NAMALWA (cell line): Measurements from ENCODE around the gene TUBA3D.
"Not testable (repeated sequence)": the region's sequence is repeated elsewhere in the genome, so short reads cannot be mapped to it uniquely, and the experiment has no call there.

Experiments
- DNase-seq: peaks from one replicate; pipeline ENCODE4 v3.0.0-alpha.2; 2015; ENCODE audit warnings: low spot score

TUBA3D gene

GRCh38 chr2:131514408-131515166 lies 38.7 kb downstream of the TUBA3D start:
- not testable (repeated sequence) for DNase-seq

- not testable (repeated sequence) for DNase-seq
Observed at GRCh38 chr2:131515235-131515634, 39.3 kb downstream of the TUBA3D start.

GRCh38 chr2:131516011-131516410 lies 40.1 kb downstream of the TUBA3D start:
- DNase-seq = no peak

DNA sequence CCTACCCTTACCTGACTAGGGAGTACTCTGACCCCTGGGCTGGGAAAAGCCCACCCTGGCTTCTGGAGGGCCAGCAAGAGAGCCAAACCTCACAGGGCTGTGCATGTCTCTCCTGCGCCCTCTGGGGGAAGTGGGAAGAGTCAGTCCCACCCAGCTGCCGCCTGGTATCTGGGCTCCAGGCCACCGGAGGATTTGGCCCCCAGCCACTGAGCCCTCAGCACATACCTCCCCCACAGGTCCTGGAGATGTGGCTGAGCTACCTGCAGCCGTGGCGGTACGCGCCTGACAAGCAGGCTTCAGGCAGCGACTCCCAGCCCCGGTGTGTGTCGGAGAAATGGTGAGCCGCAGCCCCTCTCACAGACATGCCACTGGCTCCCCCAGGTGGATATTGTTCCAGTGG lies 40.7 kb downstream of the TUBA3D start:
- peak; percentile 34 for DNase-seq

DNA sequence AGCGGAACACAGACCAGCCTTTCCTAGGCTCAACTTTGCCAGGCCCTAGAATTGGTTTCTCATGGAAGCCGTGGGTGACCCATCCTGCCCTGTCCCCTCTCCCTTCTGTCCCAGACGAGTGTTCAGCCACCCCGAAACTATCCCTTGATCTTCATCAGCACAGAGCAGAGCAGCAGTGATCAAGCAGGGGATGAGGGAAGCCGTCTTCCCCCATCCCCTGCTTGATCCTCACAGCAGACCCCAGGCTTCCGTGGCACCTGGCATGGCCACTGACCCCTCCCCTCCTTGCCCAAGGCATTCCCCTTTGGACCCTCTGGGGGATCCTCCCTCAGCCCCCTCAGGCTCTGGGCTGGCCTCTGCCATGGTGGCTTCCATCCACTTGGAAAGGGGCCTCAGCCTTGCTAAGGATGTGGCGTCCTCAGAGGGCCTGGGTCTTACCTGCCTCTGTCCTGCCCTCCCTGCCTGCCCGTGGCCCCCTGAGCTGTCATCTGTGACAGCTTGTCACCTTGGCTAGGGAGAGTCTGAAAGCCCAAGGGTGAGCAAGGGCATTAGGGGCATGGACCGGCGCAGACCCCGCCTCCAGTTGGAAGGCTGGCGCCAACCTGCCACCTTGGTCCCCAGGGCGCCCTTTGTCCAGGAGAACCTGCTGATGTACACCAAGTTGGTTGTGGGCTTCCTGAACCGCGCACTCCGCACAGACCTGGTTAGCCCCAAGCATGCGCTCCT lies 41.4 kb downstream of the TUBA3D start:
- no peak for DNase-seq

- DNase-seq = not testable (repeated sequence)
Observed at GRCh38 chr2:131517856-131518255, 41.9 kb downstream of the TUBA3D start.

GRCh38 chr2:131518531-131518930 lies 42.6 kb downstream of the TUBA3D start:
- not testable (repeated sequence) for DNase-seq

DNA sequence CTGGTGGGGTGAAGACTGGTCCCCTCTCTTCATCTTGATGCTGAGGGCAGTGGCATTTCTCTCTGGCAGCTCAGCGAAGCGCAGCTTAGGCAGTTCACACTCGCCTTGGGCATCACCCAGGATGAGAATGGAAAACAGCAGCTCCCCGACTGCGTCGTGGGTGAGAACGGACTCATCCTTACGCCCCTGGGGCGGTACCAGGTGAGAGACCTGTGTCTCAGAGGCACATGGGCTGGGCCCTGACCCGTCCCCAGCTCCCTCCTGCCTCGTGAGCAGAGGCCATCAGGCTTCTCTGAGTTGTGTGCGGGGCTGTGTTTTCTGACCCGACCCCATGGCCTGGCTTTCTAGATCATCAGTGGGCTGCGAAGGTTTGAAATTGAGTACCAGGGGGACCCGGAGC lies 43.5 kb downstream of the TUBA3D start:
- no peak for DNase-seq

- not testable (repeated sequence) for DNase-seq
Observed at GRCh38 chr2:131519871-131520470, 44.1 kb downstream of the TUBA3D start.

GRCh38 chr2:131520526-131520925 lies 44.6 kb downstream of the TUBA3D start:
- DNase-seq = no peak

DNA sequence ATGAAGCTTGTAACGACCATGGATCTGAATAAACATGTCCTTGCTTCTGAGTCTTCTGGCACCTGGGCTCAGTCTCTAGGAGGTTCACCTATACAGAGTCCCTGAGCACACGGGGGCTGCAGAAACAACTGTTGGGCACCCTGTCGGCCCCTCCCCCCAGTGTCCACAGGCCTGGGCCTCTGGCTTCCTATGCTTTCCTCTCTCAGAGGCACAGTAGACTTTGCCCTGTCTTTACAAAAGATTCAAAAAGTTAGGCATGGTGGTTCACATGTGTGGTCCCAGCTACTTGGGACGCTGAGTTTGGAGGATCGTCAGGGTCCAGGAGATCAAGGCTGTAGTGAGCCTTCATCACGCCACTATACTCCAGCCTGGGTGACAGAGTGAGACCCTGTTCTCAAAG lies 45.6 kb downstream of the TUBA3D start:
- not testable (repeated sequence) for DNase-seq

DNA sequence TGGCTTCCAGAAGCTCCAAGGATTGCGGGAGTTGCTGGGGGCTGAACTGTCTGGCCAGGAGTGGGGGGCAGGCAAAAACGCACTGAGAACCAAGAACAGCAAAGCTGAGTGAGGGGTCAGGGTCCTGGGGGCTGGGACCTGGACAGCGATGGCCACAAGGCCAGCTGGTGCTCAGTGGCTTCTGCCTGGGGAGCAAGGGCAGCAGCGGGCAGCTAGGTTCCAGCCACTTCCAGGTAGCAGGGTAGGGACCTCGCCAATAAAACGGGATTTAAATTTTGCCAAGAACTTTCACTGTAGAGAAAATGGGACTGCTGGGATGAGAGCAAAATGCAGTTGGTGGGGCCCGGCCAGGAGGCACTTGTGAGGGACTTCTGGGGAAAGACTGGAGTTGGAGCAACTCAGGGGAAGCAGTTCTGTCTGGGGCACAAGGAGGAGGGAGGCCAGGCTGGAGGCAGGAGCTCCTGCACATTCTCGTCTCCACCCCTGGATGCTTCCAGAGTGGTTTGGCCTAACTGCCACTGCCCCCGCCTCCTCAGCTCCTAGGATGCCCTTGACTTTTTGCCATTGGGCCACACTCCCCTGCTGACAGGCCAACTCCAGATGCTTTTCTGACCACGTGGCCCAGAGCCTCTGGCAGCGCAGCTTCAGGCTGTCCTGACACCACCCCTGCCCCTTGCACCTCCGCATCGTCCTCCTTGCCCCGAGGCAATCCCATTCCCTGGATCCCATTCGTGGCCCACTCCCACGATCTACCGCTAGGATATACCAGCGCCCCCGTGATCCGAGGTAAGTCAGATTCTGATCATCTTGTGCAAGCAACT lies 46.3 kb downstream of the TUBA3D start:
- no peak for DNase-seq

- DNase-seq = not testable (repeated sequence)
Observed at GRCh38 chr2:131525256-131525655, 49.3 kb downstream of the TUBA3D start.

DNA sequence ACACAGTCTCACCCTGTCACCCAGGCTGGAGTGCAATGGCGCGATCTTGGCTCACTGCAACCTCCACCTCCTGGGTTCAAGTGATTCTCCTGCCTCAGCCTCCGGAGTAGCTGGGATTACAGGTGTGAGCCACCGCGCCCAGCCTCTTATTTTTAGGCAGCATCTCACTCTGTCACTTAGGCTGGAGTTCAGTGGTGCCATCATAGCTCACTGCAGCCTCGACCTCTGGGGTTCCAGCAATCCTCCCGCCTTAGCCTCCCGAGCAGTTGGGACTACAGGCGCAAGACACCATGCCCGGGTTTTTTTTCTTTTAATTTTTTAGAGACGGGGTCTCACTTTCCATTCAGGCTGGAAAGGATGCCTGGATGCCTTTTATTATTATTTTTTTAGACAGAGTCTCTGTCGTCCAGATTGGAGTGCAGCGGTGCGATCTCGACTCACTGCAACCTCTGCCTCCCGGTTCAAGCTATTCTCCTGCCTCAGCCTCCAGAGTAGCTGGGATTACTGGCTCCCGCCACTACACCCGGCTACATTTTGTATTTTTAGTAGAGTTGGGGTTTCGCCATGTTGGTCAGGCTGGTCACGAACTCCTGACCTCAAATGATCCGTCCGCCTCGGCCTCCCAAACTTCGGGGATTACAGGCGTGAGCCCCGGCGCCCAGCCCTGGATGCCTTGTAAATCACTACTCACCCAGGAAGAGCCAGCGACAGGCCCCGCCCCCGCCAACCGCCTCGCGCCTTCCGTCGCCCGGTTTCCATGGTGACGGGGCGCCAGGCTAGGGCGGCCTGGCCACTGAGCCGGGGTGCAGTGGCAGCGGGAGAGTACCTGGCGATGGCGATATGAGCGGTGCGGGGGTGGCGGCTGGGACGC lies 51.4 kb downstream of the TUBA3D start, which contains the start of gene CCDC74A:
TSS of gene CCDC74A (plus strand) at position 758 of the 871 bp plus-strand sequence. CDS start at position 841, 83 bp downstream.
- peak; percentile 74 for DNase-seq

GRCh38 chr2:131528981-131529863 lies 53.3 kb downstream of the TUBA3D start:
- DNase-seq = not testable (repeated sequence)

DNA sequence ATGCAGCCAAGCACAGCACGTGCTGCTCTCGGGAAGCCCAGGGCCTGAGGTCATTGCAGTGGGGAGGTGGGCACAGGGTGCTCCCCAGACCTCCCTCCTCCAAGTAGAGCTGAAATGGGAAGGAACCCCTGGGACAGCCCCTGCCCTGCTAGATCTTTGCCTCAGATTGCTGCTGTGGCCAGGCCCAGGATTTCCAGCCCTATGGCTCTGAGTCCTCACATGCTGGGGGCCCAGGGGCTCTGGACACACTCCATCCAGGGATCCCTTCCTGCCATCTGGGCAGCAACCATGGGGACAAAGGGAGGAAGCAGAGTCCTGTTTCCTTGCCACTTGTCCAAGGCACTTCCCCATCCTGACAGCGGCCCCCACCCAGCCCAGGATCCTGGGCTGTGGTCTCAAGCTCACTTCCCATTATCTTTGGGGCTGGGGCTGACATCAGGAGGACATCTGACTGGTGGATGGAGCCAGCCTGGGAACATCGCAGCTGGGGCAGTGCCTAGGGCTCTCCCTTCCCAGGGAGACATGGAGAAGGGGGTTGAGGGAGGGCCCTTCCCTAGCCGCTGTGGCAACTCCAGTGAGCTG lies 54.0 kb downstream of the TUBA3D start:
- DNase-seq = not testable (repeated sequence)

- not testable (repeated sequence) for DNase-seq
Observed at GRCh38 chr2:131530626-131531344, 54.9 kb downstream of the TUBA3D start.

DNA sequence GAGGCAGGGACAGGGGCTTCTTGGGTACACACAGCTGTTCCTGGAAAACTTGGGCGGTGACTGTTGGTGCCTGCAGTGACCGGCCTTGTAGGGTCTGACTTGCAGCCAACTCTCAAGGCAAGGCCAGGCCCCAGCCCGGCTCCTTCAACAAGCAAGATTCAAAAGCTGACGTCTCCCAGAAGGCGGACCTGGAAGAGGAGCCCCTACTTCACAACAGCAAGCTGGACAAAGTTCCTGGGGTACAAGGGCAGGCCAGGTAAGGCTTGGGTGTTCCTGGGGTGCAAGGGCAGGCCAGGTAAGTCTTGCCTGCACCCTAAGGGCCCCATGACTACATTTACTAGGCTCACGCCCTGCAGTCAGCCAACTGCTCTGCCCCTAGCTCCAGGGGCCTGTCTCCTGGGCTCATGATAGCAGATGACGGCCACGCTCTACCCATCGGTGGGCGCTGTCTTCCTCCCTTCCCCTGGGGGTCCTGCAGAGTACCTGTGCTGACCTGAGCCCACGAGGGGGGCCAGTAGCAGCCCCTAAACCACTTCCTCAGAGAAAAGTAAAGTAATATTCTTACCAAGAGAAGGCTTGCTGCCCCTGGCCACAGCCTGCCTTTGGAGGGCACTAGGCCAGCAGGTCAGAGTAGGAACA lies 55.7 kb downstream of the TUBA3D start:
- DNase-seq = not testable (repeated sequence)
